Measurements from ENCODE around the gene GOLGA8B. TPM values are rescaled to one million over a fixed set of nuclear protein-coding genes. Genes with fewer than 3 reads are reported as not detected.

GOLGA8B gene
- total and polyA plus RNA-seq, 12 donors = 11.4 to 250 (median 61.1) TPM

DNA sequence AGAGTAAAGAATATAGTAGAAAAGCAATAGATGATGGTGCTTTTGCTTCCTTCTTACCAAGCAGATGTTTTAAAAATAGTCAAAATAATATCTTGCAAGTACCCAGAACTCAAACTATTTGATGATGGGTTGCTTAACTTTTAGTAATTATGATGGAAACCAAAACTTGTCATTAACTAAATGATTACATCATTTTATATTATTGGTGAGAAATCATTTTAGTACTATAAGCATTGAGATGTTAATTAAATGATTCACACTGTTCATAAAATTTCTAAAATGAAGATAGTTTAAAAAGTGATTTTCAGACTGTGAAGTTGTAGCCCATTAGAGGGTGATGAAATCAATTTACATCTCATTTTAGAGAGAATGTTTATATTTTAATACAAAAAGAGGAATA, 24.4 kb upstream of the GOLGA8B start:
- H3K27ac ChIP-seq = no peak overlapping the region
- DNase-seq = no peak

DNA sequence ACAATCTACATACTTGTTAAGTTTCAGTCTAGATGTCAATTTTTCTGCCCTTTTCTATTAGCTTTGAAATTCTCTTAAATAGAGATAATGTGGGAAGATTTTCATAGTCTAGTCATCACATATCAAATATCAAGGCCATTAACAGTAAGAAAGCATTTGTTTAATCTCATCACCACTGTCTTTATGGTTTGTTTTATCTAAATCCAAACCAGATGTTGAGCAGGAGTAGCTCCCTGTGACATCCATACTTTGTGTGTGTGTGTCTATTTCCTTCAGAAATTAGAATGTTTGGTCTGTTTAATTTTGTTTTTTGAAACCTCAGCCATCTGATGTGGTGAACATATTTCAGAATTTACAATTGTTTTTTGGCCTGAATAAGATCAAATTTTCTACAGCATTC, 23.1 kb upstream of the GOLGA8B start:
- H3K9me3 ChIP-seq (replicated peaks in 1 of 3) = no peaks in the 10 kb centered on the region
- no peak for DNase-seq
- intact Hi-C loops (cut with DNase I) = no loop called here
- no peak overlapping the region for H3K27ac ChIP-seq
- H3K4me3 ChIP-seq = no peak overlapping the region
- no peak for TF ChIP-seq POLR2A (IDR thresholded peaks at IDR 0.05)
- H3K27me3 ChIP-seq = peaks cover 29% of the 10 kb centered on the region
- H3K36me3 ChIP-seq (replicated peaks in 1 of 2) = no peaks in the 10 kb centered on the region
- H3K4me1 ChIP-seq (replicated peaks in 1 of 2) = no peaks in the 10 kb centered on the region

More for the DNA sequence above, 24.4 kb upstream of the GOLGA8B start:
- Histone ChIP-seq H3K27me3 (peaks cover 30% of the 10 kb centered on the region), H3K4me3 (no peak overlapping the region), H3K4me1 (replicated peaks in 1 of 2) (no peaks in the 10 kb centered on the region), H3K36me3 (replicated peaks in 1 of 2) (no peaks in the 10 kb centered on the region), H3K9me3 (replicated peaks in 1 of 3) (no peaks in the 10 kb centered on the region)
- TF ChIP-seq POLR2A (IDR thresholded peaks at IDR 0.05) = no peak
- TF ChIP-seq, protein P1, sequence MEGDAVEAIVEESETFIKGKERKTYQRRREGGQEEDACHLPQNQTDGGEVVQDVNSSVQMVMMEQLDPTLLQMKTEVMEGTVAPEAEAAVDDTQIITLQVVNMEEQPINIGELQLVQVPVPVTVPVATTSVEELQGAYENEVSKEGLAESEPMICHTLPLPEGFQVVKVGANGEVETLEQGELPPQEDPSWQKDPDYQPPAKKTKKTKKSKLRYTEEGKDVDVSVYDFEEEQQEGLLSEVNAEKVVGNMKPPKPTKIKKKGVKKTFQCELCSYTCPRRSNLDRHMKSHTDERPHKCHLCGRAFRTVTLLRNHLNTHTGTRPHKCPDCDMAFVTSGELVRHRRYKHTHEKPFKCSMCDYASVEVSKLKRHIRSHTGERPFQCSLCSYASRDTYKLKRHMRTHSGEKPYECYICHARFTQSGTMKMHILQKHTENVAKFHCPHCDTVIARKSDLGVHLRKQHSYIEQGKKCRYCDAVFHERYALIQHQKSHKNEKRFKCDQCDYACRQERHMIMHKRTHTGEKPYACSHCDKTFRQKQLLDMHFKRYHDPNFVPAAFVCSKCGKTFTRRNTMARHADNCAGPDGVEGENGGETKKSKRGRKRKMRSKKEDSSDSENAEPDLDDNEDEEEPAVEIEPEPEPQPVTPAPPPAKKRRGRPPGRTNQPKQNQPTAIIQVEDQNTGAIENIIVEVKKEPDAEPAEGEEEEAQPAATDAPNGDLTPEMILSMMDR (IDR thresholded peaks at IDR 0.05) = no peak
- intact Hi-C loops (cut with DNase I) = no loop called here

DNA sequence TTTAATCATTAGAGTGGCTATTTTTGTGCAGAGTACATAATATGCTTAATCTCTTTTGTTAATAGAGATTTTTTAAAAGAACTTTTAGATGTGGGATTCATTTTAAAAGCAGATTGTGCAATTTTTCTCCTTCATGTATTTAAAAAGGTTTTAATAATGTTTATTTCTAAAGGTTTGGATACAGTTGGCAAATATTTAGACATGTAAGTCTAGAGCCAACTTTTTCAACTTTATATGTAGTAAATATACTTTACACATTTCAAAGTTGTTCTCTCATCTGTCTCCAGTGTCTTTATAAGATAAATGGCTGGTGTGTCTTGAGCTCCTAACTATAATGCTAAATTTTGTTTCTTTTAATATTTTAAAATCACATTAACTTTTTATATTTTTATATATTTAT, 22.7 kb upstream of the GOLGA8B start:
- Histone ChIP-seq H3K9me3 (replicated peaks in 1 of 3) (no peaks in the 10 kb centered on the region), H3K27ac (no peak overlapping the region), H3K4me1 (replicated peaks in 1 of 2) (no peaks in the 10 kb centered on the region), H3K36me3 (replicated peaks in 1 of 2) (no peaks in the 10 kb centered on the region), H3K4me3 (no peak overlapping the region), H3K27me3 (peaks cover 25% of the 10 kb centered on the region)
- no peak for DNase-seq
- TF ChIP-seq, protein P1 (IDR thresholded peaks at IDR 0.05) = no peak
- no peak for TF ChIP-seq POLR2A (IDR thresholded peaks at IDR 0.05)
- intact Hi-C loops (cut with DNase I) = no loop called here

DNA sequence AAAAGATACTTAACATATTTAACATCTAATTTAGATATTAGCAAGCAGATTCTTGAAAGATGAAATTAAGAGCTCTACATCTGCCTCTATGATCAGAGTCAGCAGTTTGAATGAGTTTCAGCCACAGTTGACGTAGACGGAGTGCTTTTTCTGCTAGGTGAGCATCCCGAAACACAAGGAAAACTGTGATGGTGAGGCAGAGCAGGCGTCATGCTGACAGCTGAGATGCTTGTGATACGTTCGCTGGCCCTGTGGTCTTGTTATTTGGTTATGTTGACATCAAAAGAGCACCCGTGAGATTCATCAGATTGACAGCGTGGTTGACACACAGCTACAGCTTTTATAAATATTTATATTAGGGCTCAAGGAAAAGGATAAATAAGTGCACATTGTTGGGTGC, 19.6 kb upstream of the GOLGA8B start:
- Histone ChIP-seq H3K4me1 (replicated peaks in 1 of 2) (no peaks in the 10 kb centered on the region), H3K27me3 (peaks cover 12% of the 10 kb centered on the region), H3K9me3 (replicated peaks in 1 of 3) (no peaks in the 10 kb centered on the region), H3K27ac (no peak overlapping the region), H3K4me3 (no peak overlapping the region), H3K36me3 (replicated peaks in 1 of 2) (no peaks in the 10 kb centered on the region)
- 51 to 64% (median 58%) methylated on average over 8 of the region's 8 CpGs for WGBS, 4 donors
- intact Hi-C loops (cut with DNase I) = no loop called here
- no peak for DNase-seq
- TF ChIP-seq, protein P1 (IDR thresholded peaks at IDR 0.05) = no peak
- no peak for TF ChIP-seq POLR2A (IDR thresholded peaks at IDR 0.05)

DNA sequence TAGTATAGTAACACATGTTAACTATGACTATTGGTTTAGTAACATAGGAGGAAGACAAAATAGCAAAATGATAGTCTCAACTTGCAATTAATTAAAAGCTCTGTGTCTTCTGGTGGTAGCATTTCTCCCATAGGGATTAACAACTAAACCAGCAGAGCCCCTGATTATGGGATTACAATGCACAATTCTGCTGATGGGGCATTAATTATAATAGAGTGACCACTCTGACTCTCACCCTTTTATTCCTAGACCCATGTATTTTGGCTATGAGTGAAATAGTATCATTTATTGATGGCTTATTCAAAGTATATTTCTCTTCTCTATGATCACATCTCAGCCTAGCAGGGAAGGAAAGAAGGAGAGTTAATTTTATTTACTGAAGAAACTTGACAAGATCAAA, 17.5 kb upstream of the GOLGA8B start:
- Histone ChIP-seq H3K36me3 (replicated peaks in 1 of 2) (no peaks in the 10 kb centered on the region), H3K4me3 (no peak overlapping the region), H3K4me1 (replicated peaks in 1 of 2) (no peaks in the 10 kb centered on the region), H3K9me3 (replicated peaks in 1 of 3) (no peaks in the 10 kb centered on the region), H3K27me3 (peaks cover 9% of the 10 kb centered on the region), H3K27ac (no peak overlapping the region)
- DNase-seq = no peak
- intact Hi-C loops (cut with DNase I) = no loop called here
- TF ChIP-seq, protein P1 (IDR thresholded peaks at IDR 0.05) = no peak
- TF ChIP-seq POLR2A (IDR thresholded peaks at IDR 0.05) = no peak

Measured in adrenal gland (tissue), 12 donors.